AG08395 (cell line): ENCODE data around the gene GPR173.

ENCODE experiments used
- DNase-seq: peaks from one replicate; pipeline ENCODE4 v3.0.0; 2012; ENCODE audit warnings: mixed read lengths, low spot score

Gene GPR173

DNA sequence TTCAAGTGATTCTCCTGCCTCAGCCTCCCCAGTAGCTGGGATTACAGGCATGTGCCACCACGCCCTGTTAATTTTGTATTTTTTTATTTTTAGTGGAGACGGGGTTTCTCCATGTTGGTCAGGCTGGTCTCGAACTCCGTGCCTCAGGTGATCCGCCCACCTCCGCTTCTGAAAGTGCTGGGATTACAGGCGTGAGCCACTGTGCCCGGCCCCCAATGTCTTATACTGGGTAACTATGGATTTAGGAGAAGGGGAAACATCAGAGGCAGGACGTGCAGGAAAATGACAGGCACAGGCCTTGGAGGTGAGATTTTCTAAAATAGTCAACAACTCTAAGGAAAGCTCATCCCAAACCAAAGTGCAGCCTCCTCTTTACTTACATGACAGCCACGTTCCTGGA is 22.5 kb downstream of the GPR173 start:
- no peak for DNase-seq

DNA sequence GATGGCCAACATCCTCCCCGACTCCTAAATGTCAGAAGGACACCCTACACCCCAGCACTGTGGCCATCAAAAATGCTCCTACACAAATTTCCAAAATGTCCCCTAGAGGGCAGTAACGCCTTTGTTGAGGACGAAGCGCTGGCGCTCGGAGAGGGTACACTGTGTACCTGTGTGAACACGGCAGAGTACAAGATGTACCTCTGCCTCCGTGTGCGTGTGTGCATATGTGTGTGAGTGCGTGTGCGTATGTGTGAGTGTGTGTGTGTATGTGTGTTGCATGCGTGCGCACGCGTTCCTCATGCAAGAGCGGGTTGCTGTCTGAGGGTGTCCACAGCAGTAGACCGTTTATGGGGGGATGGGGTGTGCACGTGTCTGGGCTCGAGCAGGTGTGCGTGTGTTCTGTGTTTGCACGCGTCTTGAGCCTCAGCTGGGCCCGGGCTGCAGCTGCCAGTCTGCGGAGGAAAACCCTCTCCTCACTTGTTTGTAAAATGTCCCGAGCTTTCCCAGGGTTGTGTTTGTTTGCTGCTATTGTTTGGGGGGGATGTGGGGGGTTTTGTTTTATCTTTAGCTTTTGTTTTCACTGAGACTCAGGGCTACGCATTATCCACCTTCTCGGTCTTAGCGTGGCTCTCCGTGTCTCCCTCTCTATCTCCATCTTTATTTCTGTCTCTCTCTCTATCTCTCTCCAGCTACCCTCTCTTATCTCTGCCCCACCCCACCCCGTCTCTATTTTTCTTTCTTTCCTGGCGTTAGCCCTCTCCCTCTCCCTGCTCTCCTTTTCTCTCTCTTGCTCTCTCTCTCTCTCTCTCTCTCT is 23.2 kb downstream of the GPR173 start:
- peak; percentile 54 for DNase-seq

DNA sequence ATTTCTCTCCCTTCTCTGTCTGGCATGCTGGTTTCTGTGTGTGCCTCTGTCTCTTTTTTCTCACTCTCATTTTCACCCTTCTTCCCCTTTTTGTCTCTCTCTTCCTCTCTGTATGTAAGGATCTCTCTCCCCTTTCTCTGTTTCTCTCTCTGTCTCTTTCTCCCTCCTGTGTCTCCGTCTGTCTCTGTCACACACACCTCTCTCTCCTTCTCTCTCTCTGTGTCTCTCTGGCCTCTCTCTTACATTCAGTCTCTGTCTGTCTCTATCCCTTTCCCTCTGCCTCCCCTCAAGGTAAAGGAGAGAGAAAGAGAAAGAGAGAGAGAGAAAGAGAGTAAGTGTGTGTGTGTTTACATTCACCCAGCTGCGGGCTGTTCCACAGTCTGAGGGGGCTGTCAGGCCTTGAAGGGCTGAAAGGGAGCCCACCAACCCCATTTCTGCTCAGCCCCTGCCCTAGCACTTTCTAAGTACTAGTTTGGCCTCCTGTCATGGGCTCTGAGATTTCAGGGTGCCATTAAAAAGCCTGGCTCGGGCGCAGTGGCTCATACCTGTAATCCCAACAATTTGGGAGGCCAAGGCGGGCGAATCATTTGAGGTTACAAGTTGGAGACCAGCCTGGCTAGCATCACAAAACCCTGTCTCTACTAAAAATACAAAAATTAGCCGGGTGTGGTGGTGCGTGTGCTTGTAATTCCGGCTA is 24.0 kb downstream of the GPR173 start:
- no peak for DNase-seq

DNA sequence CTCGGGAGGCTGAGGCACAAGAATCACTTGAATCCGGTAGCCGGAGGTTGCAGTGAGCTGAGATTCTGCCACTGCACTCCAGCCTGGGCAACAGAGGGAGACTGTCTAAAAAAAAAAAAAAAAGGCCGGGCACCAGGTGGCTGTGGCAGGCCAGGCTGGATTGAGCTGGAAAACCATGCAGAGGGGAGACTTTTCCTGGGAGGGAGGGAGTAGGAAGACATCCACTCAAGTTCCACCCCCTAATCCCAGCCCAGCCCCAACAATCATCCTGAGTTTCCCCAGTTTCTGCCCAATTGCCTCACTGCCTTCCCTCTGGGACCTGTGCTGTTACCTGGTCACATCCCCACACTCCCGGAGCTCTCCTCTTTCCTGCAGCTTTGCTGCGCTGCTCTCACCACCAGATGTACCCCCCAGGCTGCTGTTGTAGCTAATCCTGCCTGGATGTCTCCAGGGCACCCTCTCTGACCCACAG is 24.6 kb downstream of the GPR173 start:
- DNase-seq: no peak

DNA sequence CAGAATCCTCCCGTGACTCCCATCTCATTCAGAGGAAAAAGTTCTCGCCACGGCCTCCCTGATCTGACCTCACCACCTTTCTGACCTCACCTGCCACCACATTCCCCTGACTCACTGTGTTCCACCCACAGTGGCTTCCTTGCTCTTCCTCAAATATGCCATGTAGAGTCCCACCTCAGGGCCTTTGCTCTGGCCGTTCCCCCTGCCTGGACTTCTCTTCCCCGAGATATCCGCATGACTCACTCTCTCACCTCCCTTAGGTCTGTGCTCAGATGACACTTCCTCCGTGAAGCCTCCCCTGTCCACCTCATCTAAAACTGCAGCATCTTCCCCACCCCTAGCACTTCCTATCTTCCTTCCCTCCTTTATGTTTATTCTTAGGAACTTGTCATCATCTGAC is 26.4 kb downstream of the GPR173 start:
- no peak for DNase-seq

DNA sequence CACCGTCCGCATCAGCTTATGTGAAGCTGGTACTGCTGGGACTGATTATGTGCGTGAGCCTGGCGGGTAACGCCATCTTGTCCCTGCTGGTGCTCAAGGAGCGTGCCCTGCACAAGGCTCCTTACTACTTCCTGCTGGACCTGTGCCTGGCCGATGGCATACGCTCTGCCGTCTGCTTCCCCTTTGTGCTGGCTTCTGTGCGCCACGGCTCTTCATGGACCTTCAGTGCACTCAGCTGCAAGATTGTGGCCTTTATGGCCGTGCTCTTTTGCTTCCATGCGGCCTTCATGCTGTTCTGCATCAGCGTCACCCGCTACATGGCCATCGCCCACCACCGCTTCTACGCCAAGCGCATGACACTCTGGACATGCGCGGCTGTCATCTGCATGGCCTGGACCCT is 28.1 kb downstream of the GPR173 start:
- DNase-seq: no peak

DNA sequence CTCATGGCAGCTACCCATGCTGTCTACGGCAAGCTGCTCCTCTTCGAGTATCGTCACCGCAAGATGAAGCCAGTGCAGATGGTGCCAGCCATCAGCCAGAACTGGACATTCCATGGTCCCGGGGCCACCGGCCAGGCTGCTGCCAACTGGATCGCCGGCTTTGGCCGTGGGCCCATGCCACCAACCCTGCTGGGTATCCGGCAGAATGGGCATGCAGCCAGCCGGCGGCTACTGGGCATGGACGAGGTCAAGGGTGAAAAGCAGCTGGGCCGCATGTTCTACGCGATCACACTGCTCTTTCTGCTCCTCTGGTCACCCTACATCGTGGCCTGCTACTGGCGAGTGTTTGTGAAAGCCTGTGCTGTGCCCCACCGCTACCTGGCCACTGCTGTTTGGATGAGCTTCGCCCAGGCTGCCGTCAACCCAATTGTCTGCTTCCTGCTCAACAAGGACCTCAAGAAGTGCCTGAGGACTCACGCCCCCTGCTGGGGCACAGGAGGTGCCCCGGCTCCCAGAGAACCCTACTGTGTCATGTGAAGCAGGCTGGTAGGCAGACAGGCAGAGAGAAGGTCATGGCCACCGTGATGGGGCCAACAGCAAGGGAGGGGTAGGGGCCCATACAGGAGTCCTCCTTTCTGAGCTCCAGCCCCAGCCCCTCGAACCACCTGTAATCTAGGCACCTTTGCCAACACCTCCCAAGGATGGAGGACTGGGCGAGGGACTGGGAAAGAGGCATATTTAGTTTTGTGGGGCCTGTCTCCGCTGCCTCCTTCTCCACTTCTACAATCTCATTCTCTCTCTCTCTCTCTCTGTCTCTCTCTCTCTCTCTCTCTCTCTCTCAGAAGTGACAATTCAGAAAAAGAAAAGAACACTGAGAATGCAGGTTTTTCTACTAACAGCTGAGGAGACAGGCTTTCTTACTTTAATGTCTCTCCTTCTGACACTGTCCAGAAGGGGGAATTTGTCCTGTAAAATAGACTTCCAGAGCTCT is 28.9 kb downstream of the GPR173 start:
- no peak for DNase-seq

DNA sequence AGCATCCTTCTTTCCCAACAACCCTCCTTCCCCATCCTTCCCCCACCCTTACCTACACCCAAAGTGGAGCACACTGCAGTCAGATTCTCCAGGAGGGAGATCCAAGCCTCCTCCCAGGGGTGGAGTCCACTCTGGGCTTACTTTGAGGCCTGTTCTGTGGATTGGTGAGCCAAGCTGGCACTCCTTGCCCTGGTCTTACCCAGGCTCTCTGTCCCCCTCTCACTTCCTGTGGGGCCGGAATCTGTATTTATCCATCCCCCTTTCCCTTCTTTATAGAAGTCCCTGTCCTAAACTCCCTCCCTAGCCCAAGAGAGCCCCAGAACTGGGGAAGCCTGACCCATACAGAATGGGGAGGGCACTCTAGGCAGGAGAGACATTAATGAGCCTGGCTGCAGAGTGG is 30.4 kb downstream of the GPR173 start:
- no peak for DNase-seq

DNA sequence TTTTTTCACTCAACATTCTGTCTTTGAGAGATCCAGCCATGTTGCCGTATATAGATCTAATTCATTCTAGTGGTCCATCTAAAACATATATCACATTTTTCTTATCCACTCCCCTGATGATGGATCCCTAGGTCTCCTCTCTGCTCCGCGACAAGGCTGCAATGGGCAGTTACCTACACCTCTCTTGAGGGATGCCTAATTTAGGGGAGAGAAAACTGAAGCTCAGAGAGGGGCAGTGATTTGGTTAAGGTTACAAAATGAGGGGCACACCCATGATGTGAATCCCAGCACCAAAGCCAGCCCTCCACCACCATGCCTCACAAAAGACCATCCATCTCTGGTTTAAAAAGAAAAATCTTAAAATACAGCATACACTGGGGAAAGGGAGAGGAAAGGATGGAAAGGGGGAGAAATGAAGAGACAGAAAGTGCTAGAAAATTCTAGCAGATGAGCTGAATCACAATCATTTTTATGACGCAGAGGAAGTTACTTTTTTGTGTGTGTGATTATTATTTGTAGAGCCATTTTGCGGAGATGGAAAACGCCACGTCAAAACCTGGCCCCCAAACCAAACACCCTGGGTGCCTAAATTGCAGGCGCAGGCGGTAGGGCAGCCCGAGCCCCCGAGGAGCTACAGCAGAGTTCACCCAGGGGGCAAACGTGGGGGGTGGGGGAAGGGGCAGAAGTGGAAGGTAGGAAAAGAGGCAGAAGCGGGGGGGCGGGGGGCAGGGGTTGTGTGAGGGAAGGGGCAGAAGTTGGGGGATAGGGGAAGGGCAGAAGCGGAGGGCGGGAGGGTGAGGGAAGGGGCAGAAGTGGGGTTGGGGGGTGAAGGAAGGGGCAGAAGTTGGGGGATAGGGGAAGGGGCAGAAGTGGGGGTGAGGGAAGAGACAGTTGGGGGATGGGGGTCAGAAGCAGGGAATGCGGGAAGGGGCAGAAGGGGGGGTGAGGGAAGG is 32.3 kb downstream of the GPR173 start:
- DNase-seq: no peak

DNA sequence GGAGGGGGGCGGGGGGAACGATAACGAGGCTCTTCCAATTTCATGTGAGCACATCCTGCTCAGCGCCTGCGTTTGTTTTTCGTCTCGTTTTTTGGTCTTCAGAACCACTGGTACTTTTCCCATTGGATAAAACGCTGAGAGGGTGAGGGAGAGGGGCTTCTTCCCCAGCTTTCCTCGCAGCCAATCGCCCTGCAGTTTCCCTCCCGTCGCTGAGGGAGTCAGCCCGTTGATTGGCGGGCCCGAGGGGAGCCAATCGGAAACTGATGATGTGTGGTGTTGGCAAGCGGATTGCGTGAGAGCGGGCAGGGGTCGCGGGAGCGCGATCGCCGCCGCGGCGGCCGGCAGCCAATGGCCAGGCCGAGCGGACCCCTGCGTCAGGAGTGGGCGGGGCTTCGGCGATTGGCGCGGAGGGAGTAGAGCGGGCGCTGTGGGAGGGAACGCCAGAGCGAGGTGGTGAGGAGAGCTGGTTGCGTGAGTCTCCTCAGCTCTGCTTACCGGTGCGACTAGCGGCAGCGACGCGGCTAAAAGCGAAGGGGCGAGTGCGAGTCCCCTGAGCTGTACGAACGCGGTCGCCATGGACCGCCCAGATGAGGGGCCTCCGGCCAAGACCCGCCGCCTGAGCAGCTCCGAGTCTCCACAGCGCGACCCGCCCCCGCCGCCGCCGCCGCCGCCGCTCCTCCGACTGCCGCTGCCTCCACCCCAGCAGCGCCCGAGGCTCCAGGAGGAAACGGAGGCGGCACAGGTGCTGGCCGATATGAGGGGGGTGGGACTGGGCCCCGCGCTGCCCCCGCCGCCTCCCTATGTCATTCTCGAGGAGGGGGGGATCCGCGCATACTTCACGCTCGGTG is 33.6 kb downstream of the GPR173 start, which contains the start of gene TSPYL2:
Gene TSPYL2 (plus strand): TSS at position 443 of the 848 bp plus-strand sequence. CDS start 132 bp downstream, at position 575.
- peak; percentile 89 for DNase-seq

DNA sequence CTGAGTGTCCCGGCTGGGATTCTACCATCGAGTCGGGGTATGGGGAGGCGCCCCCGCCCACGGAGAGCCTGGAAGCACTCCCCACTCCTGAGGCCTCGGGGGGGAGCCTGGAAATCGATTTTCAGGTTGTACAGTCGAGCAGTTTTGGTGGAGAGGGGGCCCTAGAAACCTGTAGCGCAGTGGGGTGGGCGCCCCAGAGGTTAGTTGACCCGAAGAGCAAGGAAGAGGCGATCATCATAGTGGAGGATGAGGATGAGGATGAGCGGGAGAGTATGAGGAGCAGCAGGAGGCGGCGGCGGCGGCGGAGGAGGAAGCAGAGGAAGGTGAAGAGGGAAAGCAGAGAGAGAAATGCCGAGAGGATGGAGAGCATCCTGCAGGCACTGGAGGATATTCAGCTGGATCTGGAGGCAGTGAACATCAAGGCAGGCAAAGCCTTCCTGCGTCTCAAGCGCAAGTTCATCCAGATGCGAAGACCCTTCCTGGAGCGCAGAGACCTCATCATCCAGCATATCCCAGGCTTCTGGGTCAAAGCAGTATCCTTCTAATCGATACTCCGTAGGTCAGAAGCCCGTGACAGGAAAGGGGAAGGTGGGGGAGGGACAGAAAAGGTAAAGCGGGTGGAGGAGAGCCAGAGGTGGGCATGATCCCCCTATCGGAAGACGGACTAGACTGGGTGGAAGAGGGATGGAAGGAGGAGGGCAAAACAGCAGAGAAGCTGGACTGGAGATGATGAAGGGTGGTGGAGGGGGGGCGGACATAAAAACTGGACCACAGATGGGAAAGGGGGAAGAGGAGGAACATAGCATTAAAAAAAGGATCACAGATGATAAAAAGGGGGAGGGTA is 34.4 kb downstream of the GPR173 start:
- DNase-seq: no peak

DNA sequence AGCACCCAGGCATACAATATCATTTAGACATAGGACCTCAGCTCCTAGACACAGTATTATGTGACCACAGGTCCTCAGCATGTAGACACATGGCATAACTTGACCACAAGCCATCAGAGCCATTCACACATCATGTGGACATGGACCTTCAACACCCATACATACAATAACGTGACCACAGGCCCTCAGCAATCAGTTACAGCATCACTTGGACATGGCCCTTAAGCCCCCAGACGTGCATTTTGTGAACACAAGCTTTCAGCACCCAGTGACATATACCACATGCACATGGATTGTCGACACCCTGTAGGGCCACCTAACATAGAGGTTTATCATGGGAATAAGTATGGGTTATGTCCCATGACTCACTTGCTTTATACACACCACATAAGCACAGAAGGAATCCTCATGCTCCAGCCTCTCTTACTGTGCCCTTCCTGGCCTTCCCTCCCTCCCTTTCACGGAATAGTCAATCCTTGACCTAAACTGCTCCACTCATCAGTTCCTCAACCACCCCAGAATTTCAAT is 35.5 kb downstream of the GPR173 start:
- DNase-seq: no peak

DNA sequence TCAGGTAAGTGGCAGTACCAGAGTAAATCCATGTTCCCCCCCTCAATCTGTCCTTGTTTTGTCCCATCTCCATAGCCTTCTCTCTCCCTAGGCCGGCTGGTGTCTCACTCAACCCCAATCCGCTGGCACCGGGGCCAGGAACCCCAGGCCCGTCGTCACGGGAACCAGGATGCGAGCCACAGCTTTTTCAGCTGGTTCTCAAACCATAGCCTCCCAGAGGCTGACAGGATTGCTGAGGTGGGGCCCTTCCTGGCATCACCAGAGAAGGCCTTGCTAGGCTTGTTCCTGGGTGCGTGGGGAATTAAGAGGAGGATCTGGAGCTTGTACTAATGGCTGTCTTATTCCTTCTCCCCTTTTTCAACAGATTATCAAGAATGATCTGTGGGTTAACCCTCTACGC is 36.3 kb downstream of the GPR173 start:
- DNase-seq: no peak

DNA sequence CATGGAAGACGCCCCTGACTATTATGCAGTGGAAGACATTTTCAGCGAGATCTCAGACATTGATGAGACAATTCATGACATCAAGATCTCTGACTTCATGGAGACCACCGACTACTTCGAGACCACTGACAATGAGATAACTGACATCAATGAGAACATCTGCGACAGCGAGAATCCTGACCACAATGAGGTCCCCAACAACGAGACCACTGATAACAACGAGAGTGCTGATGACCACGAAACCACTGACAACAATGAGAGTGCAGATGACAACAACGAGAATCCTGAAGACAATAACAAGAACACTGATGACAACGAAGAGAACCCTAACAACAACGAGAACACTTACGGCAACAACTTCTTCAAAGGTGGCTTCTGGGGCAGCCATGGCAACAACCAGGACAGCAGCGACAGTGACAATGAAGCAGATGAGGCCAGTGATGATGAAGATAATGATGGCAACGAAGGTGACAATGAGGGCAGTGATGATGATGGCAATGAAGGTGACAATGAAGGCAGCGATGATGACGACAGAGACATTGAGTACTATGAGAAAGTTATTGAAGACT is 37.2 kb downstream of the GPR173 start:
- no peak for DNase-seq

DNA sequence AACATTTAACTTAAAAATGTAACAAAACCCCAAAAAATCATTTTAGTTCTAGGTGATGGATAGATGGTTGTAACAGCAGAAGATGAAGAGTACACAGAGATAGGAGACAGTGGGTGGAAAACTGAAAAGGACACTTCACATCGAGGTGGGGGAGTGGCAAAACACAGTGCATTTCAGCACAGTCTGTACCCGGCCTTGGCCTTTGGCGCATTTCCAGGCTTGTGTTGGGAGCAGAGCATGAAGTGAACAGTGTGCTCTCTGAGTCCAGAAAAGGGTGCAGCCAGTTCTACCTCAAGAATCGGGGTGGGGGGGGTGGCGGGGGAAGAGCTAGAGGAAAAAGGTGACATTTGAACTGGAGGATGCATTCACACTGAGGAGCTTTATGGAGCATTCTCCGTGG is 37.9 kb downstream of the GPR173 start:
- no peak for DNase-seq

DNA sequence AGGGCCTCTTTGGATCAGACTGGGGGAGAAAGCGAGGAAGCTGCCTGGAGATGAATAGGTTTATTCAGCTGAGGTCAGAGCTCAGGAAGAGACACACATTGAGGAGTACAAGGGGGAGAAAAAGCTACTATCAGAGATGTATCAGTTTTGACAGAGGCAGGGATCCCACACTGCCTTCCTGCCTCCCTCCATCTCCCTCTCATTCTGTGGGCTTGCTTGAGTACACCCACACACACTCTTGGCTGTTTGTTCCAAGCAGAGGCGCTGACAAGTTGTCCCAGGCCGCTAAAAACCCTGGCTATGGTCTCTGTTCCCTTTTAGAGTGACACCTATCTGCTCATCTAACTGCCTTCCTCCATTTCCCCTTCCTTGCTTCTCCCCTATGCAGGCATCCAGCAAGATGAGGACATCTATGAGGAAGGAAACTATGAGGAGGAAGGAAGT is 38.8 kb downstream of the GPR173 start:
- DNase-seq: no peak

DNA sequence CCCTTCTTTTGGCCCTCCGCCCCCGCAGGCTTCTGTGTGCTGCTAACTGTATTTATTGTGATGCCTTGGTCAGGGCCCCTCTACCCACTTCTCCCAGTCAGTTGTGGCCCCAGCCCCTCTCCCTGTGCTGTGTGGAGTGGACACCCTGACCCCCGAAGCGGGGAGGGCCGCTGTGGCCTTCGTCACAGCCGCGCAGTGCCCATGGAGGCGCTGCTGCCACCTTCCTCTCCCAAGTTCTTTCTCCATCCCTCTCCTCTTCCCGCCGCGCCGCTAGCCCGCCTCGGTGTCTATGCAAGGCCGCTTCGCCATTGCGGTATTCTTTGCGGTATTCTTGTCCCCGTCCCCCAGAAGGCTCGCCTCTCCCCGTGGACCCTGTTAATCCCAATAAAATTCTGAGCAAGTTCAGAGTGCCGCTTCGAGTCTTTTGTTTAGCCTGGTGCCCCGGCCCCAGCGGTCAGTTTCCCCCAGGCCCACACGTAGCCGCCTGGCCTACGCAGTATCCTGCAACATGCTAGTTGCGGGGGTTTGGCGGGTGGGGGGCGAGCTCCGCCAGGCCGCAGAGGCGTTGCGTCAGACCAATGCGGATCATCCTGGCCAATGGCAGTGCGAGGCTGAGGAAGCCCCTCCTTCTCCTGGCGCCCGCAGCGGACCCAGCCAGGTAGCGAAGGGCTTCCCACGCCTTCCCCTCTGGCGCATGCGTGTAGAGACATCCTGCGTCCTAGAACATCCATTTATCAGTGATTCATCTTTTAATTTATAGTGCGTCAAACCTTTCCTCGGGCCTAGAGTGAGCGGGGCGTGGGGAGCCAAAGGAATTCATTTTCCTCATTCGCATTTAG is 39.8 kb downstream of the GPR173 start:
- peak; percentile 61 for DNase-seq
